Activated CD4-positive, alpha-beta T cell treated with anti-CD3 and anti-CD28 coated beads, Interleukin-2, Interleukin-6, amounts not matched to agents 100 ng/mL and 50 ng/mL, durations not matched to agents 16 hours and 8 hours (primary cell): ENCODE measurements around the gene HSP90B1.

Experiments
- DNase-seq: peaks from one replicate; pipeline ENCODE4 v3.0.0-alpha.2; 2020

HSP90B1 gene

GRCh38 chr12:103930034-103930786 is at the start of gene HSP90B1:
HSP90B1 (plus strand) TSS chr12:103930410; CDS start chr12:103930516, 106 bp downstream.
- DNase-seq = peak; percentile 100

GRCh38 chr12:103881261-103881660 is 48.9 kb upstream of the HSP90B1 start:
- no peak for DNase-seq

GRCh38 chr12:103882861-103883596 is 47.2 kb upstream of the HSP90B1 start:
- peak; percentile 6 for DNase-seq

- DNase-seq = no peak
These were observed 46.3 kb upstream of the HSP90B1 start for GRCh38 chr12:103883908-103884307.

- DNase-seq = peak; percentile 40
These were observed 45.9 kb upstream of the HSP90B1 start for GRCh38 chr12:103884316-103884715.

GRCh38 chr12:103886195-103886797 is 43.9 kb upstream of the HSP90B1 start:
- no peak for DNase-seq

- DNase-seq = no peak
These were observed 42.5 kb upstream of the HSP90B1 start for GRCh38 chr12:103887738-103888137.

GRCh38 chr12:103897316-103897715 is 32.9 kb upstream of the HSP90B1 start:
- DNase-seq = no peak

GRCh38 chr12:103901518-103902173 is 28.6 kb upstream of the HSP90B1 start:
- DNase-seq = no peak

- DNase-seq = no peak
These were observed 26.2 kb upstream of the HSP90B1 start for GRCh38 chr12:103903993-103904392.

GRCh38 chr12:103905730-103906349 is 24.4 kb upstream of the HSP90B1 start:
- DNase-seq = no peak

GRCh38 chr12:103908246-103908541 is 22.0 kb upstream of the HSP90B1 start:
- DNase-seq = no peak

GRCh38 chr12:103908877-103909276 is 21.3 kb upstream of the HSP90B1 start:
- DNase-seq = no peak

- DNase-seq = no peak
These were observed 20.4 kb upstream of the HSP90B1 start for GRCh38 chr12:103909811-103910210.

- DNase-seq = no peak
These were observed 18.1 kb upstream of the HSP90B1 start for GRCh38 chr12:103912069-103912468.

GRCh38 chr12:103913100-103913499 is 17.1 kb upstream of the HSP90B1 start:
- no peak for DNase-seq

GRCh38 chr12:103915306-103915705 is 14.9 kb upstream of the HSP90B1 start:
- DNase-seq = no peak

- DNase-seq = no peak
These were observed 12.3 kb upstream of the HSP90B1 start for GRCh38 chr12:103917873-103918272.

- DNase-seq = peak; percentile 93
These were observed 5.2 kb upstream of the HSP90B1 start for GRCh38 chr12:103924761-103925641.

- peak; percentile 81 for DNase-seq
These were observed 1.5 kb upstream of the HSP90B1 start for GRCh38 chr12:103928682-103929045.

- DNase-seq = peak; percentile 89
These were observed 995 bp upstream of the HSP90B1 start for GRCh38 chr12:103929046-103929783.

GRCh38 chr12:103929784-103930033 is 501 bp upstream of the HSP90B1 start:
- DNase-seq = no peak
